Hippocampal formation (tissue), 2 donors: ENCODE data around the gene ZNF474.

Experiments
- DNase-seq, 2 donors: peaks; one replicate each; lab custom pipeline; 2025; lab: John Stamatoyannopoulos, UW

Gene ZNF474

GRCh38 chr5:122153774-122154173 lies 24.4 kb downstream of the ZNF474 start:
- no peak for DNase-seq

- no peak for DNase-seq
Measured at GRCh38 chr5:122154491-122154890, 25.1 kb downstream of the ZNF474 start.

GRCh38 chr5:122154910-122155309 lies 25.6 kb downstream of the ZNF474 start:
- DNase-seq = no peak

- no peak for DNase-seq
Measured at GRCh38 chr5:122155546-122155945, 26.2 kb downstream of the ZNF474 start.

GRCh38 chr5:122156724-122157325 lies 27.5 kb downstream of the ZNF474 start:
- peak in 1 of 2 donors; percentile 7 for DNase-seq

- no peak for DNase-seq
Measured at GRCh38 chr5:122162100-122162638, 32.8 kb downstream of the ZNF474 start.

- DNase-seq = no peak
Measured at GRCh38 chr5:122163121-122164069, 34.0 kb downstream of the ZNF474 start.

- DNase-seq = no peak
Measured at GRCh38 chr5:122164070-122164435, 34.7 kb downstream of the ZNF474 start.

GRCh38 chr5:122164831-122165558 lies 35.6 kb downstream of the ZNF474 start:
- DNase-seq = no peak

- DNase-seq = no peak
Measured at GRCh38 chr5:122165559-122166078, 36.3 kb downstream of the ZNF474 start.

- no peak for DNase-seq
Measured at GRCh38 chr5:122169350-122170103, 40.2 kb downstream of the ZNF474 start.

GRCh38 chr5:122170620-122171019 lies 41.3 kb downstream of the ZNF474 start:
- DNase-seq = no peak

- no peak for DNase-seq
Measured at GRCh38 chr5:122172207-122172606, 42.9 kb downstream of the ZNF474 start.

- no peak for DNase-seq
Measured at GRCh38 chr5:122173474-122174415, 44.4 kb downstream of the ZNF474 start.

GRCh38 chr5:122175091-122175490 lies 45.7 kb downstream of the ZNF474 start:
- no peak for DNase-seq

- no peak for DNase-seq
Measured at GRCh38 chr5:122175852-122176251, 46.5 kb downstream of the ZNF474 start.

- DNase-seq = no peak
Measured at GRCh38 chr5:122177161-122177560, 47.8 kb downstream of the ZNF474 start.

GRCh38 chr5:122179701-122180100 lies 50.4 kb downstream of the ZNF474 start:
- no peak for DNase-seq

GRCh38 chr5:122180146-122180712 lies 50.9 kb downstream of the ZNF474 start:
- DNase-seq = no peak
